GM21515 (cell line): ENCODE data around the gene IPO13.

Experiments
- ATAC-seq: cut with Tn5 transposase; IDR thresholded peaks from one replicate; pipeline ENCODE4 v1.9.1; 2021; ENCODE audit not compliant: unreplicated experiment

Gene IPO13

GRCh38 chr1:44010935-44011471, 64.3 kb downstream of the IPO13 start:
- ATAC-seq, result no peak

GRCh38 chr1:44012404-44012803, 65.7 kb downstream of the IPO13 start:
- ATAC-seq, result no peak

GRCh38 chr1:44012941-44013609, 66.3 kb downstream of the IPO13 start:
- no peak for ATAC-seq

GRCh38 chr1:44013949-44014348, 67.2 kb downstream of the IPO13 start:
- no peak for ATAC-seq

- no peak for ATAC-seq
These were observed 67.8 kb downstream of the IPO13 start for GRCh38 chr1:44014365-44015104.

GRCh38 chr1:44015206-44015605, 68.5 kb downstream of the IPO13 start:
- ATAC-seq, result no peak

GRCh38 chr1:44016041-44016889, 69.5 kb downstream of the IPO13 start:
- ATAC-seq, result no peak

GRCh38 chr1:44016890-44017400, 70.2 kb downstream of the IPO13 start:
- no peak for ATAC-seq
